G401.6 (cell line): Measurements from ENCODE around the gene GAPDHS.

Experiments
- FAIRE-seq: peaks from 2 replicates; lab custom pipeline; 2012; peaks lifted over from hg19 to GRCh38; lab: Jason Lieb, UNC

The GAPDHS gene

GRCh38 chr19:35511337-35511736 lies 21.9 kb upstream of the GAPDHS start:
- no peak for FAIRE-seq

GRCh38 chr19:35512831-35513627 lies 20.2 kb upstream of the GAPDHS start:
- FAIRE-seq, result no peak

GRCh38 chr19:35513628-35514281 lies 19.5 kb upstream of the GAPDHS start, which contains the start of gene DMKN:
Gene DMKN (minus strand): TSS chr19:35513649. CDS start chr19:35513475, 174 bp downstream.
- peak; percentile 95 for FAIRE-seq

- no peak for FAIRE-seq
Measured at GRCh38 chr19:35514282-35514809, 18.9 kb upstream of the GAPDHS start.

GRCh38 chr19:35516310-35516709 lies 16.9 kb upstream of the GAPDHS start:
- FAIRE-seq, result no peak

- FAIRE-seq, result no peak
Measured at GRCh38 chr19:35517342-35517741, 15.9 kb upstream of the GAPDHS start.

- FAIRE-seq, result peak; percentile 98
Measured at GRCh38 chr19:35518313-35518712, 14.9 kb upstream of the GAPDHS start.

- peak; percentile 73 for FAIRE-seq
Measured at GRCh38 chr19:35519291-35519690, 14.0 kb upstream of the GAPDHS start.

GRCh38 chr19:35521124-35521743 lies 12.0 kb upstream of the GAPDHS start:
- FAIRE-seq, result no peak

- no peak for FAIRE-seq
Measured at GRCh38 chr19:35522745-35523327, 10.4 kb upstream of the GAPDHS start.

GRCh38 chr19:35524181-35524837 lies 8.9 kb upstream of the GAPDHS start:
- no peak for FAIRE-seq

- FAIRE-seq, result no peak
Measured at GRCh38 chr19:35525873-35526272, 7.4 kb upstream of the GAPDHS start.

GRCh38 chr19:35528218-35529038 lies 4.8 kb upstream of the GAPDHS start, which contains the start of gene SBSN:
Gene SBSN (minus strand): TSS chr19:35528311. CDS start chr19:35528281, 30 bp downstream.
- no peak for FAIRE-seq

- no peak for FAIRE-seq
Measured at GRCh38 chr19:35529241-35530218, 3.7 kb upstream of the GAPDHS start.

- no peak for FAIRE-seq
Measured at GRCh38 chr19:35531291-35531690, 2.0 kb upstream of the GAPDHS start.

- no peak for FAIRE-seq
Measured at GRCh38 chr19:35533822-35534392, 651 bp downstream of the GAPDHS start.

GRCh38 chr19:35534803-35535480 lies 1.7 kb downstream of the GAPDHS start:
- FAIRE-seq, result no peak

- no peak for FAIRE-seq
Measured at GRCh38 chr19:35539314-35539713, 6.1 kb downstream of the GAPDHS start.

- FAIRE-seq, result no peak
Measured at GRCh38 chr19:35539850-35540249, 6.6 kb downstream of the GAPDHS start.
